ENCODE results near the gene GMDS. TPM values are rescaled to one million over a fixed set of nuclear protein-coding genes. Genes with fewer than 3 reads are reported as not detected.

Gene GMDS
- total and polyA plus RNA-seq, 2 donors (not counting 3 experiments of a cell fraction or from before 2014, with no cell fraction given): 9.8 to 23.5 TPM

DNA sequence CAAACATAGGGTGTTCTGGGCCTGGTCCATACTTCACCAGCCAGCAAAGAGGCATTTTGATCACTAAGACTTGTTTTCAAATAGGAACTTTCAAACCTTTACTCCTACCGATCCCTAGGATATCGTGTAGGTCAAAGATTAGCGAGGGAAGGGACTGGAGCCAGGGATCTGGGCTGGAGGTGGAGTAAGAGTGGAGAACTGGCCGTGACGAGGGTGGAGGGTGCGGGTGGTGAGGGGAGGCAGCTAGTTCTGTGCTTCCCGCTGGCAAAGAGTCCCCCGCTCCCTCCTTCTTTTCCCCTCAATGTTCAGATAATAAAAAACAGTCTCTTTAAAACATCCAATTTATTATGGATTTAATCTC, 446.5 kb downstream of the GMDS start:
- no peak for TF ChIP-seq JUN (IDR thresholded peaks at IDR 0.05; ENCODE audit: borderline replicate concordance, insufficient read depth, insufficient read length, low read depth)
- no peak for TF ChIP-seq FOS (IDR thresholded peaks at IDR 0.05; ENCODE audit: borderline replicate concordance, insufficient read depth, low read length)
- TF ChIP-seq GATA2 (IDR thresholded peaks at IDR 0.05; ENCODE audit: insufficient read depth, insufficient read length, low read depth, low read length): no peak
- no peak for TF ChIP-seq EZH2 (IDR thresholded peaks at IDR 0.05; ENCODE audit: borderline replicate concordance, low read depth, low read length, severe bottlenecking)
- TF ChIP-seq MYC (IDR thresholded peaks at IDR 0.05; ENCODE audit: low read depth, low read length): no peak
- TF ChIP-seq, protein P1, sequence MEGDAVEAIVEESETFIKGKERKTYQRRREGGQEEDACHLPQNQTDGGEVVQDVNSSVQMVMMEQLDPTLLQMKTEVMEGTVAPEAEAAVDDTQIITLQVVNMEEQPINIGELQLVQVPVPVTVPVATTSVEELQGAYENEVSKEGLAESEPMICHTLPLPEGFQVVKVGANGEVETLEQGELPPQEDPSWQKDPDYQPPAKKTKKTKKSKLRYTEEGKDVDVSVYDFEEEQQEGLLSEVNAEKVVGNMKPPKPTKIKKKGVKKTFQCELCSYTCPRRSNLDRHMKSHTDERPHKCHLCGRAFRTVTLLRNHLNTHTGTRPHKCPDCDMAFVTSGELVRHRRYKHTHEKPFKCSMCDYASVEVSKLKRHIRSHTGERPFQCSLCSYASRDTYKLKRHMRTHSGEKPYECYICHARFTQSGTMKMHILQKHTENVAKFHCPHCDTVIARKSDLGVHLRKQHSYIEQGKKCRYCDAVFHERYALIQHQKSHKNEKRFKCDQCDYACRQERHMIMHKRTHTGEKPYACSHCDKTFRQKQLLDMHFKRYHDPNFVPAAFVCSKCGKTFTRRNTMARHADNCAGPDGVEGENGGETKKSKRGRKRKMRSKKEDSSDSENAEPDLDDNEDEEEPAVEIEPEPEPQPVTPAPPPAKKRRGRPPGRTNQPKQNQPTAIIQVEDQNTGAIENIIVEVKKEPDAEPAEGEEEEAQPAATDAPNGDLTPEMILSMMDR (IDR thresholded peaks at IDR 0.05; ENCODE audit: extremely low read depth in 1 of 2, insufficient read depth in 1 of 2, low read depth in 1 of 2, low read length in 2 of 2): no peak
- TF ChIP-seq, protein P2, sequence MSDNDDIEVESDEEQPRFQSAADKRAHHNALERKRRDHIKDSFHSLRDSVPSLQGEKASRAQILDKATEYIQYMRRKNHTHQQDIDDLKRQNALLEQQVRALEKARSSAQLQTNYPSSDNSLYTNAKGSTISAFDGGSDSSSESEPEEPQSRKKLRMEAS (IDR thresholded peaks at IDR 0.05; ENCODE audit: insufficient read depth, insufficient read length): no peak
- no peaks in the 10 kb centered on the region for H3K79me2 ChIP-seq (ENCODE audit: control insufficient read depth, insufficient read depth, low read length)
- H3K27me3 ChIP-seq (ENCODE audit: control insufficient read depth in 2 of 2, insufficient read depth in 2 of 2, low read length in 2 of 2): no peaks in the 10 kb centered on the region
- no peak overlapping the region for H3K4me2 ChIP-seq (ENCODE audit: insufficient read depth, low read length)
- no peak overlapping the region for H3K4me3 ChIP-seq (replicated peaks in 1 of 3; ENCODE audit: insufficient read depth in 1 of 3, low read depth in 1 of 3, low read length in 3 of 3)
- POLR2A ChIA-PET: no interaction called here
- H4K20me1 ChIP-seq (replicated peaks; ENCODE audit: control insufficient read depth, extremely low read depth, insufficient read depth, low read length): no peaks in the 10 kb centered on the region
- H3K9me3 ChIP-seq (replicated peaks; ENCODE audit: control insufficient read depth, insufficient read depth, low read length): no peaks in the 10 kb centered on the region
- BruUV-seq (replicated peaks): no TSS peak
- H3K36me3 ChIP-seq (ENCODE audit: control insufficient read depth in 2 of 2, extremely low read depth in 1 of 2, insufficient read depth in 2 of 2, low read length in 2 of 2): no peaks in the 10 kb centered on the region
- intact Hi-C loops (cut with micrococcal nuclease): no loop called here
- FAIRE-seq (no peak), DNase-seq (ENCODE audit: low read depth, low spot score) (no peak)
- no peaks in the 10 kb centered on the region for H3K9me1 ChIP-seq (replicated peaks; ENCODE audit: control insufficient read depth, extremely low read depth, insufficient read depth, low read length)
- CTCF ChIA-PET: no interaction called here
- H3K4me1 ChIP-seq (ENCODE audit: control insufficient read depth, extremely low read depth, insufficient read depth, low read length): peaks cover 33% of the 10 kb centered on the region
- H2AFZ ChIP-seq (ENCODE audit: low read depth, low read length): no peak overlapping the region
- no peak overlapping the region for H3K9ac ChIP-seq (replicated peaks; ENCODE audit: extremely low read depth, insufficient read depth, low read length)
- dilution Hi-C loops (cut with MboI; ENCODE audit: extremely low pct_ligation_motif_present, low sequenced_read_pairs): loop anchor here (25.0 kb wide), 1 partner anchor 313 kb away; no protein-coding TSS in a partner anchor
- H3K27ac ChIP-seq (ENCODE audit: insufficient read depth, low read depth, low read length): no peak overlapping the region

Measured in endothelial cell of umbilical vein (primary cell).